OCI-LY3 (cell line): ENCODE data around the gene SLC25A26.

ENCODE experiments used
- CTCF ChIP-seq: fragments of 200-600, 300-600 bp; sonication (generic); IDR thresholded peaks from 2 replicates; pipeline ENCODE4 v1.5.1; 2014; ENCODE audit warnings: antibody characterized with exemption, low read length, low read depth
- EZH2phosphoT487 ChIP-seq: fragments of 200-600 bp; shearing (Covaris generic); IDR thresholded peaks from 2 replicates; pipeline ENCODE4 v1.6.1; 2018; ENCODE audit warnings: antibody characterized with exemption, mixed run types, low read depth

DNA sequence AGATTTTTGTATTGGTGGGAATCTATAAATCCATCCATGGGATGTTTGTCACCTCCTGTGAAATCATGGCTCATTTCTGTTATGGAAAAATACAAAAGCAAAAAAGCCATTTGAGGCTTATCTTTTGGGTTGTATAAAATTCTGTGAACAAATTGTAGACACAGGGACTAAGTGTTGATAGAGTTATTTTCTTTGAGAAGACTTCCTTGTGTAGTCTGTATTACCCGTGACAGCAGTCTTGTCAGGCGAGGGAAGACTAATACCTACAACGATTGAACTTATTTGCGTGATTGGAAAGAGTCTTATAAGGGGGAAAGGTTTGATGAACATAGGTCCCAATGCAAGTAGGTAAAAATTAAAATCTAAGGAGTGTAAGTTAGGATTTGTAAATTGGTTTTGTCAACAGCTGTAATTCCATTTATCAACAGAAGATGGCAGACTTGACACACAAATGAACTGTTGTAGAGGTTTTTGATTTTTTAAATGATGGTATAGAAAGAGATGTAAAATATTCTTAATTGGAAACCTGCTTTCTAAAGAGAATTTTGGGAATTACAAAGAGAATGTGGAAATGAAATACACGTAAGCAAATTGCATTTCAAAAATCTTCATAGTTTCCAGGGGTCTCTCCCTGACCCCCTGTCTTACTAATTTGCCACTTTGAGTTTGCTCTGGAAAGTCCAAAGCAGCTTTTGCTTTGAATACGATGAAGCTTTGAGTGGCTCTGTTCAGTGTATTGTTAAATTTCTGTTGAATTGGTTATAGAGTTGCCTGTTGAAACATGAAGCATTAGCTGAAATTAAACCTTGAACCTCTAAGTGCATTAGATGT, 33.2 kb downstream of the SLC25A26 start:
- TF ChIP-seq CTCF (peak; percentile 85), EZH2phosphoT487 (no peak)
